Measurements from ENCODE around the gene SLC2A11.
A peak's percentile ranks its signal among the peaks of the same experiment; 100 is the strongest.

The SLC2A11 gene

DNA sequence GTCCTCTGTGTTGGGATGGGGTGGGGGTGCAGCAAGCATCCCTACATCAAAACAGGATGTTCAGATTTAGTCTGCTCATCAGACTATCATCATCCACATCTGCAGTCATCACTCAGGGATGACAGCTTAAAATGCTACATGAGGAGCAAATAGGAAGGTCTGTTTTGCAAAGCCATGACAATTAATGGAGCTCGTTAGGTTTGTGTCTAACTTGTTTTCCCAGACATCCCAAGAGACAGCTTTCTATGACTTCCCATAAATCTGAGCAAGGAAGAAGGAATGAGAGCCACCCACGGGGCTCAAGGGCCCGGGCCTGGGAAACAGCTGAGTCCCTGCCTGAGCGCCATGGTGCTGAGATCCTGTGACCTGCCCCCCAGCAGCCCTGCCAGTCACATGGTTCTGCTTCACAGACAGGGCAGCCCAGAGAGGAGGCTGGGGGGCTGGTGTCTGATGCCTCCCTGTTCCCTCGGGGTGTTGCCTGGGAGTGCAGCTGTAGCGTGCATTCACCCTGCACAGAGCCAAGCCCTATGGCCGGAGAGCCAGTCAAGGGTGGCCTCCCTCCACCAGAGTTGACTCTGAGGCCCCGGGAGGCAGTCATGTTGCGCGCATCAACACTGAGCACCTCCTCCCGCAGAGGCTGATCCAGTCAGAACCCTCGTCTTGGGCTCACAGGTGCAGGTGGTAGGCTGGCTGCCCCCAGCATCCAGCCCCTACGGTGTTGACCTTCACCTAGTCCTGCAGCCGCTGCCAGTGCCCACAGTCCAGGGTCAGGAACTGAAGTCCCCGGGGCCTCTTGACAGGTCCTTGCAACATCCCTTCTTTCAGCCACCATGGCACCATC, 30.9 kb upstream of the SLC2A11 start:
- no peak for DNase-seq
- Mint-ChIP-seq H3K9me3 (no peaks in the 10 kb centered on the region), H3K27me3 (no peaks in the 10 kb centered on the region), H3K4me3 (no peak overlapping the region), H3K36me3 (ENCODE audit: insufficient read depth) (peaks cover 27% of the 10 kb centered on the region), H3K27ac (no peak overlapping the region), H3K4me1 (ENCODE audit: low read depth in 2 of 2) (peaks cover 6 to 17% of the 10 kb centered on the region in 2 donors)
- no peak for ATAC-seq (replicated peaks)

DNA sequence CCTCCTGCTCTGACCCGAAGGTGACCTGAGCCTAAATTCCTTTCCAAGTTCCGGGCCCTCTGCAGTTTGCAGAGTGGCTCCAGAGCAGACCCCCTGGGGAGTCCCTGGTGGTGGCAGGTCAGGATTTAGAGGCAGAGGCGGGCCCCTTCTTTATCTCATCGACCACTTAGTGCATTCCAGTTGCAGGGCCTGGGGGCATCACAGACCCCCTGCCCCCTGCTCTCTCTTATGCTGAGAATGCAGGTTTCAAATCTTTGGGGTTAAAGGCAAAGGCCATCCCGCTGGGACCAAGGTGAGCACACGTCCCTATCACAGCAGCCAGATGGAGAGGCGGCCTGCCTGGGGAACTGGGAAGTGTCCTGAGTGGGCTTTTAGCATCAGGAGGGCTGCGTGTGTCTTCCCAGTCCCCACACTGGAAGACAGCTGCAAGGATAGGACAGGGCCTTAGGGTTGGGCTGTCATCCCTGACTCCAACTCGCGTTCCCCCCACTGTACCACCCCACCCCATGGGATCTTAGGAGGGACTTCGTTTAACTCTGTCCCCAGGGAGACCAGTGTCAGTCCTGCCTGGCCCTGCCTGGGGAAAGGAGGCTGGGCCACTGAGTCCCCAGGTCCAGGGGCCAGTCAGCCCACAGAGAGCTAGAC, 30.2 kb upstream of the SLC2A11 start:
- Mint-ChIP-seq H3K27me3 (no peaks in the 10 kb centered on the region), H3K4me1 (ENCODE audit: low read depth in 2 of 2) (peaks cover 6 to 17% of the 10 kb centered on the region in 2 donors), H3K27ac (no peak overlapping the region), H3K36me3 (ENCODE audit: insufficient read depth) (peaks cover 24% of the 10 kb centered on the region), H3K4me3 (no peak overlapping the region), H3K9me3 (no peaks in the 10 kb centered on the region)
- ATAC-seq (replicated peaks) = no peak
- no peak for DNase-seq

DNA sequence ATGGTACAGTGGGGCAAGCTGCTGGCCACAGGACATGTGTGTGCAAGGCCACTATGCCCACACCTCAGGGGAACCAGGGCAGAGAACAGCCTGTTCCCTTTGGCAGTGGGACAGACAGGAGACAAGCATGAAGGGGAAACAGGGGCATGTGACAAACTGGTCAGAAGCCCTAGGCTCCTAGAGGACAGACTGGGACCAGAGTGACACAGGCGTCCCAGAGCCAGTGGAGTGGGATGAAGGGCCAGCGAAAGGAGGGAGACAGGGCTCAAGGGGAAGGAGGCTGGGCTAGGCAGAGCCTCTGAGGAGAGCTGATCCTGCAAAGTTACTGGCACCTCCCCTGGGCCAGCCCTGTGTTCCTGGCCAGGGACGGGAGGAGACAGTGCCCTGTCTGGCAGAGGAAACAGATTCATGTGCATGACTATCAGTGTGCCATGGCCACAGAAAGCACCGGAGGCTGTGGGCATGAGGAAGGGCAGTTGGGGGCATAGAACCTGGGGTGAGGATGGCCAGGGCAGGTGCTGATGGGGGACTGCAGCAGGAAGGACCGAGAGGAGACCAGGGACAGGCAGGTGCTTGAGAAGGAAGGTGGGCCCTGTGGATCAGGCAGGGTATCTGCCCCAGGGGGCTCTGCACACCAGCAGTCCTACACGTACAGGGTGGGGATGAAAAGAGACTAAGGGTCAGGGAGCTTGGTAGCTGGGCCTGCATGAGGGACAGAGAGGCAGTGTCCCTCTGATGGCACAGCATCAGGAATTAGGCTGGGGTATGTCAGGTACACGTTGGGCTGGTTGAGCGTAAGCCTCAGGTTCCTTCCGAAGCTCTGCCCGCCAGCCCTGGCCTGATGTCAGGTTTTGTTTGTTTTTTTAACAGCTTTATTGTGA, 28.6 kb upstream of the SLC2A11 start:
- DNase-seq (no peak), ATAC-seq (replicated peaks) (no peak)
- no peak overlapping the region for H3K4me3 Mint-ChIP-seq
- no peaks in the 10 kb centered on the region for H3K9me3 Mint-ChIP-seq
- no peaks in the 10 kb centered on the region for H3K27me3 Mint-ChIP-seq
- H3K36me3 Mint-ChIP-seq (ENCODE audit: insufficient read depth) = peaks cover 17% of the 10 kb centered on the region
- peak overlapping the region in 1 of 2 donors; percentile 66 for H3K27ac Mint-ChIP-seq
- peaks cover 6 to 14% of the 10 kb centered on the region in 2 donors for H3K4me1 Mint-ChIP-seq (ENCODE audit: low read depth in 2 of 2)

DNA sequence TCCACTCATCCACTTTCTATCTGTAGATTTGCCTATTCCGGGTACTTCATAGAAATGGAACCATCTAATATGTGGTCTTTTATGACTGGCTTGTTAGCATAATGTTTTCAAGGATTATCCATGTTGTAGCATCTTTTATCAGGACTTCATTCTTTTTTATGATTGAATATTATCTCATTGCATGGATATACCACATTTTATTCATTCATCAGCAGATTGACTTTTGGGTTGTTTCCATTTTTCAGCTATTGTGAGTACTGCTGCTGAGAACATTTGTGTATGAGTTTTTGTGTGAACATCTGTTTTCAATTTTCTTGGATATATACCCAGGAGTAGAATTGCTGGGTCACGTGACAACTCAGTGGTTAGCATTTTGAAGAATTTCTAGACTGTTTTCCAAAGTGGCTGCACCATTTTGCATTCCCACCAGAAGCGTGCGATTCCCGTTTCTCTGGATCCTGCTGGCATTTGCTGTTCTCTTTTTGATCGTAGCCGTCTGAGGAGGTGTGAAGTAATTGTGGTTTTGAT, 27.8 kb upstream of the SLC2A11 start:
- Mint-ChIP-seq H3K36me3 (ENCODE audit: insufficient read depth) (peaks cover 17% of the 10 kb centered on the region), H3K4me3 (no peak overlapping the region), H3K27me3 (no peaks in the 10 kb centered on the region), H3K4me1 (ENCODE audit: low read depth in 2 of 2) (peaks cover 6 to 14% of the 10 kb centered on the region in 2 donors), H3K9me3 (no peaks in the 10 kb centered on the region), H3K27ac (peak overlapping the region in 1 of 2 donors; percentile 66)
- ATAC-seq (replicated peaks) (no peak), DNase-seq (no peak)

DNA sequence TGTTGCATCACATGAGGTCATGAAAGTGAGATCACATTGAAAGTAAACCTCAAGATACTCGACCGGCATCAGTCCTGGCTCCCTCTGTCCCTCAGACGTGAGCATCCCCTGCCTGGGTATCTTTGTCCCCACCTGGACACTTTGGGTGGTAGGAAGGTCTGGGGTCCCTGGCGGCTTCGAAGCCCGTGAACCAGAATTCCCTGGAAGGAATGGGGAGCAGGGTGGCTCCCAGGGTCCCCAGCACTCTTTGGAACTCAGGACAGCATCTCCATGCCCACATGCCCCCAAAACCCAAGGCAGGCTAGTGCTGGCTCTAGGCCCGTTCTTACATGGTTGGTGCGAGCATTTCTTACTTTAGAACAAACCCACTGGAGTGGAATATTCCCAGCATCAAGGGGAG, 26.4 kb upstream of the SLC2A11 start:
- no peak for ATAC-seq (replicated peaks)
- Mint-ChIP-seq H3K4me3 (no peak overlapping the region), H3K27me3 (no peaks in the 10 kb centered on the region), H3K36me3 (ENCODE audit: insufficient read depth) (peaks cover 15% of the 10 kb centered on the region), H3K4me1 (ENCODE audit: low read depth in 2 of 2) (peaks cover 6 to 14% of the 10 kb centered on the region in 2 donors), H3K9me3 (no peaks in the 10 kb centered on the region), H3K27ac (peak overlapping the region in 1 of 2 donors; percentile 26)
- no peak for DNase-seq

DNA sequence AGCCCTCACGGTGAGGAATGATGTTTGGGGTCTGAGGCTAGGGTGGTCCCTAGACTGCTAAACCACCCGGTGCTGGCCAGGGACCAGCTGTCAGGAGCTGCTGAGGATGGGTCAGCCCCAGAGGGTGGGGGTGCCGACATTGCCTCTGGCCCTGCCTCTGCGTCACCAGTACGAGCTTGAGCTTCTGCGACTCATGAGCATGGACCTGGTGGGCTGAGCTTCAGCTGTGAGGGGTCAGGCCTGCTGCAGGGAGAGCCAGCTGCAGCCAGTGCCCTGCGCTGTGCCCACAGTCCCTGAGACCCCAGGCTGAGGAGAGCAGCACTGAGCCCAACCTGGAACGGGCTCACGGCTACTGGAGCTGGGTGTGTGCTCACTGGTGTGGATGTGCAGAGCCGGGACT, 25.9 kb upstream of the SLC2A11 start:
- Mint-ChIP-seq H3K9me3 (no peaks in the 10 kb centered on the region), H3K36me3 (ENCODE audit: insufficient read depth) (peaks cover 14% of the 10 kb centered on the region), H3K27me3 (no peaks in the 10 kb centered on the region), H3K4me3 (no peak overlapping the region), H3K4me1 (ENCODE audit: low read depth in 2 of 2) (peaks cover 6 to 14% of the 10 kb centered on the region in 2 donors), H3K27ac (peak overlapping the region in 1 of 2 donors; percentile 26)
- ATAC-seq (replicated peaks) = no peak
- DNase-seq = no peak

DNA sequence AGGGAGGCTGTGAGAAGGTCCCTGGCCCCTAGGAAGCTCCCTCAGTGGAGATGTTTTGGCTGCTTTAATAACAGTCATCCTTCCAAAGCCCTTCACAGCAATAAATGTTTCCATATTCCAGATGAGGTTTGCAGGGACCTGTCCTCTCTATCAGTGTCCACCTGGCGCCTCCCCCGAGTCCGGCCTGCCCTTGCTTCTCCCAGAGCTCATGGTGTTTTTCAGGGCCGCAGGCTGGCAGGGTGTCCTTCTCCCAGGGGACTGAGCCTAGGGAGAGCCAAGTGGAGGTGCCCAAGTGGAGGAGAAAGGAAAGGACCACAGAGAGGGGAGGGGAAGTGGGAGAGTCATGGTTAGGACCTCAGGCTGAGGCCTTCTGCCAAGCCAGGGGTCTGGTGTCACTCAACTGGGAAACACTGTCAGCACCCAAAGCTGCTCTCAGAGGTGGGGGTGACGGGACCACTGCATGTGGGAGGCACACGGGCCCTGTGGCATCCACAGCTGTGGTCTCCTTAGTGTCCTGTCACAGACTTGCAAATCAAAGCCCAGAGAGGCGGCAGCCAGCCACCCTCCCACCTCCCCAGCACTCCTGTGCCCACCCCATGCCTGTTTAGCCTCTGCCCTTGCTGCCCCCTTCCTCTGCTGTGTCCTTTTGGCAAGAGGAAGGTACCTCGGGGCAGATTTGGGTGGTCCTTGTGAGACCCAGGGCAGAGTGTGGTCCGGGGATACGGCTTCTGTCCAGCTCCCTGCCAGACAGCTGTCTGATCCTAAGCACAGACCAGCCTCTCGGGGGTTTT, 25.3 kb upstream of the SLC2A11 start:
- H3K4me3 Mint-ChIP-seq = no peak overlapping the region
- no peak for ATAC-seq (replicated peaks)

DNA sequence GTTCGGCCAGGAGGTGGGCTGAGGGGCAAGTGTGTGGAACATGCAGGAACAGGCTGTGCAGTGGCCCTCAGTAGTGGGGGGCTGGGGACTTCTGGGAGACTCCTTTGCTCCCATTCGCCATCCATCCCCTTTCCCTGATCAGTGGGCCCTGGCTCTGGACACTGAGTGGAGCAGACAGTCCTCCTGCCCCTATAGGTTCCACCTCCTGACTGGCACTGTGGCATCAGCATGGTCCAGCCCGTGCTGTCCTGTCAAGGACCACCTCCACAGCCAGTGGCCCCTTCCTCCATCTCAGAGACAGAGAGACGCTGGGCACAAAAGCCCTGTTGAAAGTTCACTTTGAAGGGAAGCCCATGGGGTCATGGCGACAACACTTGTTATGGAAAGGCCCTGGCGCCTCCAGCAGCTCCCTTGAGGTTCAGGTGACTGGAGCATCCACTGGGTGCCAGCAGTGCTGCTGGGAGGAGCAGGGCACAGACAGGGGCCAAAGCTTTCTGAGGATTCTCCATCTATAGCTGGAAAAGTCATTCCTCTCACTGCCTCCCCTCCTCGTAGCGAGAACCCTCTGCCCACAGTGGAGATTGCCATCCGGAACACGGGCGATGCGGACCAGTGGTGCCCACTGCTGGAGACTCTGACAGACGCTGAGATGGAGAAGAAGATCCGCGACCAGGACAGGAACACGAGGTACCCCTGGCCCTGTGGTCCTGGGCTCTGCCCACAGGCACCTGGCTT, 24.5 kb upstream of the SLC2A11 start:
- no peak for ATAC-seq (replicated peaks)
- Mint-ChIP-seq H3K4me3 (no peak overlapping the region), H3K9me3 (no peaks in the 10 kb centered on the region), H3K4me1 (ENCODE audit: low read depth in 2 of 2) (peaks cover 13 to 18% of the 10 kb centered on the region in 2 donors), H3K27ac (no peak overlapping the region), H3K27me3 (no peaks in the 10 kb centered on the region), H3K36me3 (ENCODE audit: insufficient read depth) (peaks cover 17% of the 10 kb centered on the region)
- no peak for DNase-seq

More for the DNA sequence above, 25.3 kb upstream of the SLC2A11 start:
- Mint-ChIP-seq H3K27me3 (no peaks in the 10 kb centered on the region), H3K27ac (peak overlapping the region in 1 of 2 donors; percentile 26), H3K4me1 (ENCODE audit: low read depth in 2 of 2) (peaks cover 9 to 14% of the 10 kb centered on the region in 2 donors), H3K36me3 (ENCODE audit: insufficient read depth) (peaks cover 14% of the 10 kb centered on the region), H3K9me3 (no peaks in the 10 kb centered on the region)
- no peak for DNase-seq

DNA sequence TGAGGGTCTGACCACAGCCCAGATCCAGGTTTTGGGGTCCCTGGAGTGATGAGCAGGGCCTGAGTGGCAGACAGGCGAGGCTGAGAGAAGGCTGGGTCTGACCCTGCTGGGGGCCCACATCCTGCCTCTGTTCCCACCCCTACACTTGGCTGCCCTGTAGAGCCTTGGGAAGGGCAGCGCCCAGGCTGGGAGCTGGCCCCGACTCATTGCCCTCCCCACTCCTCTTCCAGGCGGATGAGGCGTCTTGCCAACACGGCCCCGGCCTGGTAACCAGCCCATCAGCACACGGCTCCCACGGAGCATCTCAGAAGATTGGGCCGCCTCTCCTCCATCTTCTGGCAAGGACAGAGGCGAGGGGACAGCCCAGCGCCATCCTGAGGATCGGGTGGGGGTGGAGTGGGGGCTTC, 23.8 kb upstream of the SLC2A11 start:
- no peaks in the 10 kb centered on the region for H3K27me3 Mint-ChIP-seq
- H3K4me3 Mint-ChIP-seq = no peak overlapping the region
- no peak for DNase-seq
- no peak for ATAC-seq (replicated peaks)
- peaks cover 14 to 20% of the 10 kb centered on the region in 2 donors for H3K4me1 Mint-ChIP-seq (ENCODE audit: low read depth in 2 of 2)
- no peak overlapping the region for H3K27ac Mint-ChIP-seq
- no peaks in the 10 kb centered on the region for H3K9me3 Mint-ChIP-seq
- peaks cover 23% of the 10 kb centered on the region for H3K36me3 Mint-ChIP-seq (ENCODE audit: insufficient read depth)

DNA sequence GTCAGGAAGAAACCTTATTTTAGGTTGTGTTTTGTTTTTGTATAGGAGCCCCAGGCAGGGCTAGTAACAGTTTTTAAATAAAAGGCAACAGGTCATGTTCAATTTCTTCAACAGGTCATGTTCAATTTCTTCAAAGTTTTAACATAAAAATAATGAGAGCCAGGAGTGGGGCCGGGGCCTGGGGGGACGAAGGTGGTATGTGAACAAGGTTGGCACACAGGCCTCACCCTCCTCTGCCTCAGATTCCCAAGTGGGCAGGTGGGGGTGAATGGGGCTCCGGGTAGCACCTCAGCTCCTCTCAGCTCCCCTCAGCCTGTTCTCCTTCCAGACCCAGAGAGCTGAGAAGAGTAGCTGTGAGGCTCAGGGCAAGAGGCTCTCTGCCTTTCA, 23.3 kb upstream of the SLC2A11 start:
- Mint-ChIP-seq H3K36me3 (ENCODE audit: insufficient read depth) (peaks cover 27% of the 10 kb centered on the region), H3K9me3 (no peaks in the 10 kb centered on the region)

DNA sequence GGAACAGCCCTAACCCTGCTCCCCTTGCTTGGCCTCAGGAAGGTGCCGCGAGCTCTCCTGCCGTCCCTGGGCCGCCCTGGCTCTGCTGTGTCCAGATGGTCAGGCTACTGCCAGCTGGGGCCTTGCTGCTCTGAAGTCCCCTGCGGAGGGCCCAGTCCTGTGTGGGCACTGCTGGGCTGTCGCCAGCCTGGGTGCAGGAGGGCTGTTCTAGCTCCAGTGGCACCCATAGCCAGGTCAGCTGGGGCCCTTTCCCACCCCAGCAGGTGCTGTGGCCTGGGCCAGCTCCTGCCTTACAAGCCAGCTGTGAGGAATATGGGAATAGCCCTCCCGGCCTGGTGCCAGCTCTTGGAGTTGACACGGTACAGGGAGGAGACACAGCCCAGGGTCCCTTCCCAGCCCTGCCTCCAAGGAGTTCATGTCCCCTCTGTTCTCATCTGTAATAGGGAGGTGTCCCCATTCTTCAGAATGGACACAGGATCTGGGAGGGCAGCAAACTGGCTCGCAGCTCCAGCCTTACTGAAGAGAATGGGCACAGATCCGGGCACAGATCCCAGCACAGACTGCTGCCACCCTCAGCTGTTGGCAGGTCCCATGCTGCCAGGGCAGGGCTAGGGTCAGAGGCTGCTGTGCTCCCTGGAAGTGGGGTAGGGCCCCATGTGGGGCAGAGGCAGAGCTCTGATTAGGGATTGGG, 22.7 kb upstream of the SLC2A11 start:
- H3K4me3 Mint-ChIP-seq = no peak overlapping the region
- H3K4me1 Mint-ChIP-seq (ENCODE audit: low read depth in 2 of 2) = peaks cover 16 to 19% of the 10 kb centered on the region in 2 donors
- no peak for DNase-seq
- H3K27me3 Mint-ChIP-seq = no peaks in the 10 kb centered on the region
- peaks cover 27% of the 10 kb centered on the region for H3K36me3 Mint-ChIP-seq (ENCODE audit: insufficient read depth)
- H3K9me3 Mint-ChIP-seq = no peaks in the 10 kb centered on the region
- no peak for ATAC-seq (replicated peaks)
- peak overlapping the region in 1 of 2 donors; percentile 56 for H3K27ac Mint-ChIP-seq

More for the DNA sequence above, 23.3 kb upstream of the SLC2A11 start:
- Mint-ChIP-seq H3K4me1 (ENCODE audit: low read depth in 2 of 2) (peaks cover 15 to 20% of the 10 kb centered on the region in 2 donors), H3K27me3 (no peaks in the 10 kb centered on the region), H3K4me3 (no peak overlapping the region), H3K27ac (no peak overlapping the region)
- no peak for ATAC-seq (replicated peaks)
- no peak for DNase-seq

Data from effector memory CD8-positive, alpha-beta T cell (primary cell).